A549 (cell line): ENCODE results near the gene UPB1.

Source experiments
- POLR2A ChIP-seq: IDR thresholded peaks from 2 replicates; pipeline ENCODE4 v1.6.1; 2012; ENCODE audit warnings: mild to moderate bottlenecking, low read length
- RCOR1 ChIP-seq: fragments of 150-350 bp; IDR thresholded peaks from 2 replicates; pipeline ENCODE4 v1.6.1; 2014; ENCODE audit warnings: antibody characterized with exemption, low read length, low read depth

DNA sequence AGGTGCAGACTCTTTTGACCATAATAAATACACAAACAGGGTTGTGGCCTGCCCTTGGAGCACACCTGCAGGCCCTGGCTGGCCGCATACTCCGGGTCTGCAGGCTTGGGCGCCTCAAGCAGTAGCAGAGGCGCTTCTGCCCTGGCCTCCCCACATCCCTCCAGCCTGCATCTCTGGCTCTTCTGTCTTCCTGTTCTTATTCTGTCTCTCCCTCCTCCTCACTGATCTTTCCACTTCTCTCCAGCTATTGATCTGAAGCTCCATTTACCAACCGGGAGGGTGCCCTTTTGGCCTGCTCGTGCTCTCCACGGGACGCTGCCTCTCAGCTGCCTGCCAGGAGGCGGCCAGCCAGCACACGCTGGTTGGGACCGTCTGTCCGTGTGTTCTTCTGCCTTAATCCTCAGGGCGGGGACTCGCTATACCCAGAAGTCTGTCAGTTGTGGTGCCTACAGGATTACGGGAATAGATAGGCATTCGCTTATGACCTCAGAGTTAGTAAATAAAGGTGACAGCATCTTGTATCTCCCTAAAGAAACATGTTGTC, 5.2 kb downstream of the UPB1 start:
- TF ChIP-seq POLR2A: no peak
- TF ChIP-seq RCOR1: no peak
